Cardiac fibroblast (primary cell): Measurements from ENCODE around the gene TMEM121.

Source experiments
- DNase-seq, 2 donors: peaks; one replicate each; pipeline versions ENCODE4 v3.0.0 to v3.0.0-alpha.2; 2010; ENCODE audit warnings: low read depth in 2 of 2
- H3K4me3 ChIP-seq, 2 donors: replicated peaks in 1 of 2; 1 replicate in 1 of 2; 2 replicates in 1 of 2; pipeline ENCODE4 v1.5.1; 2011; ENCODE audit warnings: low read depth in 2 of 2, low read length in 2 of 2, mild to moderate bottlenecking in 2 of 2, moderate library complexity in 1 of 2
- TF ChIP-seq, protein P1 (sequence below): IDR thresholded peaks from one replicate; pipeline ENCODE4 v1.5.1; 2011; ENCODE audit warnings: low read depth, mild to moderate bottlenecking, low read length, inconsistent platforms

TMEM121 gene

GRCh38 chr14:105526776-105527380, 495 bp downstream of the TMEM121 start:
- H3K4me3 ChIP-seq: peak overlapping the region; percentile 54 to 57
- TF ChIP-seq, protein P1, sequence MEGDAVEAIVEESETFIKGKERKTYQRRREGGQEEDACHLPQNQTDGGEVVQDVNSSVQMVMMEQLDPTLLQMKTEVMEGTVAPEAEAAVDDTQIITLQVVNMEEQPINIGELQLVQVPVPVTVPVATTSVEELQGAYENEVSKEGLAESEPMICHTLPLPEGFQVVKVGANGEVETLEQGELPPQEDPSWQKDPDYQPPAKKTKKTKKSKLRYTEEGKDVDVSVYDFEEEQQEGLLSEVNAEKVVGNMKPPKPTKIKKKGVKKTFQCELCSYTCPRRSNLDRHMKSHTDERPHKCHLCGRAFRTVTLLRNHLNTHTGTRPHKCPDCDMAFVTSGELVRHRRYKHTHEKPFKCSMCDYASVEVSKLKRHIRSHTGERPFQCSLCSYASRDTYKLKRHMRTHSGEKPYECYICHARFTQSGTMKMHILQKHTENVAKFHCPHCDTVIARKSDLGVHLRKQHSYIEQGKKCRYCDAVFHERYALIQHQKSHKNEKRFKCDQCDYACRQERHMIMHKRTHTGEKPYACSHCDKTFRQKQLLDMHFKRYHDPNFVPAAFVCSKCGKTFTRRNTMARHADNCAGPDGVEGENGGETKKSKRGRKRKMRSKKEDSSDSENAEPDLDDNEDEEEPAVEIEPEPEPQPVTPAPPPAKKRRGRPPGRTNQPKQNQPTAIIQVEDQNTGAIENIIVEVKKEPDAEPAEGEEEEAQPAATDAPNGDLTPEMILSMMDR: no peak
- no peak for DNase-seq

DNA sequence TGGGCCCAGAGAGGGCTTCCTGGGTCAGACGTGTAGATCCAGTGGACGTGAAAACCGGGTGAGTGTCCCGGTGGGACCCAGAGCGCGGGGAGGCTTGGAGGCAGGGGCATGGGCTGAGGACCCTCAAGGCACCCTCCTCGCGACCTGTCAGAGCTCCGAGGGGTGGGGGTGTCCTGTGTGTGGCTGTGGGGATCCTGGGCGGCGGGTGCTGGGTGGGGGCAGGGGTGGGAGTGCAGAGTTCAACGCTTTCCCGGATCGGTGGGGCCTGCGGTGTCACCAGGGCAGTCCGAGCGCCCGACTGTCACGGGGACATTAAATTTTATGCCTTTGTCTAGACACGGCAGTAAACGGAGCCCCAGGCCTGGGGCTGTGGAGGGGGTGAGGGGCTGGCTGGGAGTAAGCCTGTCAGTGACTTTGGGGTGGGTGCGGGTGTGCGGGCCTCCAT, 1.0 kb downstream of the TMEM121 start:
- no peak for DNase-seq
- TF ChIP-seq, protein P1: no peak
- H3K4me3 ChIP-seq: peak overlapping the region; percentile 54 to 57

DNA sequence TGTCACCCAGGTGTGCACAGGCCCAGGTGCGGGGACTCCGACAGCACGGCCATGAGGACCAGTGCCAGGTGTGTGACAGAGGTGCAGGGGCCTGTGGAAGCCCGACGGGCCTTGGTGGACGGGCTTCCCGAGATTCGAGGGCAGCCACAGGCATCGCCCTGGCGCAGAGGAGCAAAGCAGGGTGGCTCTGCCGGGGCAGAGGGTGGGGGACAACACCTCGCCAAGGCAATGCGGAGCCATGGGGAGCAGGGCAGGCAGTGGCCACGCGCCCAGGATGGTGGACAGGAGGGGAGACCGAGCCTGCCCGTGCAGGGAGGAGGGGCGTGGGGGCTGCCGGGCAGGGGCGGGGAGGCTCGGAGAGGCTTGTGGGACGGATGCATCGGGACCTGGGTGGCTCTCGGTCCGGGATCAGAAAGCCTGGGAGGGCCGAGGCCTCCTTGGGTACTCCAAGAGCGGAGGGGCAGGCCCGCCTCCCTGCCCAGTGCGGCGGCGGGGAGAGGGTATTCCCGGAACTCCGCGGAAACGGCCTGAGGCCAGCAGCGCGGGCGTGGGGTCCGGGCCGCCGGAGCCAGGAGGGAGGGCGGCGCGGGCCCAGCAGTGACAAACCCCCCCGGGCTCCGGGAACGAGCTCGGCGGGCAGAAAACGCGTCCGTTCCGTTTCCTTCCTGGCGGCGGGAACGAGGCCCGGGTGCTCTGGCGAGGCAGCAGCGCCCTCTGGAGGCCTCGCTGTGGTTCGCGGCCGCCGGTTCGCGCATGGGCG, 1.6 kb downstream of the TMEM121 start:
- TF ChIP-seq, protein P1: peak; percentile 53

DNA sequence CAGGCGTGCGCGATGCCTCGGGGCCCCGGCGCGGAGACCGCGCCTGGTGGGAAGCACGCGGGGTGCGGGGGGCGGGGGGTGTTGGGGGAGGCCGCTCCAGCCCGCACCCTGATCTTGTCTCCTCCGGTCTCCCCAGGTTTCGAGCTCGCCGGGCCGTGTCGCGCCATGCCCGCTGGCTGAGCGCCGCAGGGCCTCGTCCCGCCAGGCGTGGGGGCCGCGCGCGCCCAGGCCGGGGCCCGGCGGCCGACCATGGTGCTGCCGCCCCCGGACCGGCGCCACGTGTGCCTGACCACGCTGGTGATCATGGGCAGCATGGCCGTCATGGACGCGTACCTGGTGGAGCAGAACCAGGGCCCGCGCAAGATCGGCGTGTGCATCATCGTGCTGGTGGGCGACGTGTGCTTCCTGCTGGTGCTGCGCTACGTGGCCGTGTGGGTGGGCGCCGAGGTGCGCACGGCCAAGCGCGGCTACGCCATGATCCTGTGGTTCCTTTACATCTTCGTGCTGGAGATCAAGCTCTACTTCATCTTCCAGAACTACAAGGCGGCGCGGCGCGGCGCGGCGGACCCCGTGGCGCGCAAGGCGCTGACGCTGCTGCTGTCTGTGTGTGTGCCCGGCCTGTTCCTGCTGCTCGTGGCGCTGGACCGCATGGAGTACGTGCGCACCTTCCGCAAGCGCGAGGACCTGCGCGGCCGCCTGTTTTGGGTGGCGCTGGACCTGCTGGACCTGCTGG, 2.4 kb downstream of the TMEM121 start:
- peak in 1 of 2 donors; percentile 6 for DNase-seq
- no peak overlapping the region for H3K4me3 ChIP-seq
- TF ChIP-seq, protein P1: no peak

More for the DNA sequence above, 1.6 kb downstream of the TMEM121 start:
- H3K4me3 ChIP-seq: peak overlapping the region; percentile 47 to 53
- DNase-seq: peak; percentile 72 to 78

DNA sequence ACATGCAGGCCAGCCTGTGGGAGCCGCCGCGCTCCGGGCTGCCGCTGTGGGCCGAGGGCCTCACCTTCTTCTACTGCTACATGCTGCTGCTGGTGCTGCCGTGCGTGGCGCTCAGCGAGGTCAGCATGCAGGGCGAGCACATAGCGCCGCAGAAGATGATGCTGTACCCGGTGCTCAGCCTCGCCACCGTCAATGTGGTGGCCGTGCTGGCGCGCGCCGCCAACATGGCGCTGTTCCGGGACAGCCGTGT, 2.9 kb downstream of the TMEM121 start:
- TF ChIP-seq, protein P1: no peak
- H3K4me3 ChIP-seq: no peak overlapping the region
- no peak for DNase-seq

DNA sequence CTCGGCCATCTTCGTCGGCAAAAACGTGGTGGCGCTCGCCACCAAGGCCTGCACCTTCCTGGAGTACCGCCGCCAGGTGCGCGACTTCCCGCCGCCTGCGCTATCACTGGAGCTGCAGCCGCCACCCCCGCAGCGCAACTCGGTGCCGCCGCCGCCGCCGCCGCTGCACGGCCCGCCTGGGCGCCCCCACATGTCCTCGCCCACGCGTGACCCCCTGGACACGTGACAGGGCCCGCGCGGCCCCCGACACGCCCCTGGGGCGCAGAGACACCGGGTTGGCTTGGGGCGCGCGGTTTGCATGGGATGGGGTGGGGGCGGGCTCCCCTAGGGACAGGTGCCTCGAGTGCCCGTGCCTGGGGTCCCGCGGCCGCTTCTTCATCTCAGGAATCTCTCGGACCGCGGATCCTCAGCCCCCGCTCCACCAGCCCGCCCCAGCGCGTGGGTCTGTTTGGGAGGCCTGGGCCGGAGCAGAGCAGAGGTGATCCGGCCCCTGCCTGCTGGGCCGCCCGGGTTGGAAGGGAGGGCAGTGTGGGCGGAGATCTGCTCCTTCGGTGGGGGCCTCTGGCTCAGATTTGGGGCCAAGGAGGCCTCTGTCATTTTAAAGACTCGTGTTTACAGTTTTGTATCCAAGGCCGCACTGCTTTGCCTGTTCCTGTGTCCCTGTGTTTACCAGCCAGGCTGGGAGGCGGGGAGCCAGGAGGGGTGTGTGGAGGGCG, 3.3 kb downstream of the TMEM121 start:
- DNase-seq: no peak
- no peak overlapping the region for H3K4me3 ChIP-seq
- TF ChIP-seq, protein P1: no peak
